Endometrial microvascular endothelial cells (primary cell): ENCODE measurements around the gene DBH. TPM values are rescaled to one million over a fixed set of nuclear protein-coding genes. Genes with fewer than 3 reads are reported as not detected.

ENCODE experiments used
- in situ Hi-C: cut with HindIII; loops from 2 replicates; pipeline ENCODE4 v1.10.0; 2017; ENCODE audit warnings: low sequenced_read_pairs, low pct_unique_long_range_greater_than_20kb; ENCODE audit errors: inconsistent ontology term
- total RNA-seq: library from RNA; depleted of rRNA; stranded (reverse); fragments of >200 nt; gene quantifications from one replicate; pipeline ENCODE4 v1.2.3, GENCODE V29; 2015; ENCODE audit errors: inconsistent ontology term

The DBH gene
- total RNA-seq, 1 donor from 2014 or later = not detected

DNA sequence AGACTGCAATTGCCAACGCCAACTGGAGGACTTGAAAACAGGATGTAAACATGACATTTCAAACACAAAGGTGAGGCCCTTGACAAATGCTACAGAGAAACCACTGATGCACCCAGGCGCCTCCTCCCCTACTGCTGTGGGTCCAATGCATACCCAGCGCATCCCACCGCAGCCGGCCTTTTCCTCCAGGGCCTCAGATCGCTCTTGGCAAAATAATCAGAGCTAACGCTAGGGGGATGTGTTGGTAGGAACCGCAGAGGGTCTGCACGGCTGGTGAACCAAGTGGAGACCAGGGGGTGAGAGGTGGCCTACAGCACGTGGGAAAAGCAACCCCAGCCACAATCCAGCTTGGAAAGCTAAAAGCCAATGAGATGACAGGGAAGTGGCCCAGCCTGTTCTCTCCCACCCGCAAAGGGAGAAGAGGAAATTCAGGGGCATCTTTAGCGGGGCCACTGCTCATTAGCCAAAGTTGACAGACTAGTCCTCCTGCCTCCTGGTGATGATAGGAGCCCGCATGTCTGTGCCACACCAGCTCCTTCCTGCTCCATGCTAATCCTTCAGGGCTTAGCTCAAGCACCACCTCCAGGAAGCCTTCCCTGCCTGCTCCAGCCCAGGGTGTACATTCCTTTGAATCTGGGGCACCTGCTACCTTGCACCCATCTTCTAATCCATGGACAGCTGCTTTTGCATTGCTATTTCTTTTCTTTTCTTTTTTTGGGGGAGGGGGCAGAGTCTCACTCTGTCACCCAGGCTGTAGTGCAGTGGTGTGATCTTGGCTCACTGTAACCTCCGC is 32.8 kb upstream of the DBH start:
- in situ Hi-C loops = no loop called here

- in situ Hi-C loops = no loop called here
Measured at GRCh38 chr9:133604214-133604613, 31.9 kb upstream of the DBH start.

DNA sequence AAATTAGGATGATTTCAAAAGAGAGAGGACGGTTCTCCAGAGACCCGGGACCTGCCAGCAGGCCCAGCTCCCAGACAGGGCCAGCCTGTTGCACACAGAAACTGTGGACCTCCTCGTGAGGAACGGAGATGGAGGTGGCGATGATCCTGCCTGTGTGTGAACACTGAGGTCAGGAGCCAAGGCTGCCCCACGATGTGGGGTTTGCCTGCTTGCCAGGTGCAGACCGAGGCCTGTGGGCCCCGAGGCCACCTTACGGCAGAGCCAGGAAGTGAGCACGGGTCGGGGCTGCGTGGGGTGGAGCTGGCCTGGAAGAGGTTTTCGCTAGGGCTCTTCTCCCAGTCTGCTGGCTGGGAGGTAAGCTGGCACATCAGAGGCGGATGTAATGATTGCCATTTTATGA is 31.3 kb upstream of the DBH start:
- in situ Hi-C loops = no loop called here

GRCh38 chr9:133605446-133605845 is 30.7 kb upstream of the DBH start:
- in situ Hi-C loops = no loop called here

DNA sequence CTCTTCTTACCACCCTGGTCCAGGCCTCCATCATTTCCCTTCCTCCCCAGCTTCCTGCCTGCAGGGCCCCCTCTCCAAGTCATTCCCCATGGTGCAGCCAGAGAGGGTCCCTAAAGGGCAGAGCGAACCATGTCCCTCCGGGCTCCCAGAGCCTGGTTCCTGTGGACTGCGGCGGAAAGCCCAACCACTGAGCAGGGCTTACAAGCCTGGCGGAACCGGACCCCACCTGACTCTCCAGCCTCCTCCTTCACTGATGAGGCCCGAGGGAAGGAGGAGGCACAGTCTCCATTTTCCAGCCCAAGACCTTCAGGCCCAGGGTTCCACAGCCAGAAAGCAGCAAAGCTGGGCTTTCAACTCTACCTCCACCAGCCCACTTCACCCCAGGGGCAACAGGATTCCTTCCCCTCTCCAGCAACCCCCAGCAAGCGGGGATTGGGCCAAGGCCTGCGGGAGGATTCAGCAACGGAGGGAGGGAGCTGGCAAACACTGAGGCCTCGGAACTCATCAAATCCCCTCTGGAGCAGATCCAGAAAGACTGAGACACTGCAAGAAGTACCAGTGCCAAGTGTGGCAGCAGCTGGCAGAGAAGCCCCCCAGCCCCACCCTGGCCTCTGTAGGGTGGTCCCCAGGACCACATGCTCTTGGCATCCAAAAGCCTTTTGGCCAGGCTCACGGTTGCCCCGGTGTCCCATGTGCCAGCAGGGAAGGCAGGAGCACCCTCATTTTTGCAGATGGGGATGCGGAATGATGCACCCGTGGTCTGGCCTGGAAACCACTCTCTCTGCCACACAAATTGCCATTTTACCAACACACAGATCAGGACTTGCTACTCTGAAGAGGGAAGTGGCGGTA is 30.1 kb upstream of the DBH start:
- in situ Hi-C loops = no loop called here

- in situ Hi-C loops = no loop called here
Measured at GRCh38 chr9:133606708-133607025, 29.5 kb upstream of the DBH start.

DNA sequence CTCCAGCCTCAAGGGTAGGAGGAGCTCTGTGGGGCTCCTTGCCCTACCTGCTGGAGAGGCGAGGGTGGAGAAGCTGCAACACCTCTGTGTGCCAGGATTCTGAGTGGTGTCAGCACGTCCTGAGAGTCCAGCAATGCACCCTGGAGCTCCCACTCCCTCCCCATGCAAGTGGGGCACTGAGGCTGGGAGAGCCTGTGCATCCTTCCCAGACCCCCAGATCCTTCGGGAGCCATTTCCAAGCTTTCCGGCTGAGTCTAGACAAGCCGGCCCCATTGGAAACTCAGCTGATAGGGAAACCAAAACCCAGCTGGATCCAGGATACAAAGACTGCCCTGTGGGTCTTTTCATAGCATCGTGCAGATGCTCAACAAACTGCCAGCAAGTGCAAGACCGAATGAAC is 28.8 kb upstream of the DBH start:
- in situ Hi-C loops = no loop called here

- in situ Hi-C loops = no loop called here
Measured at GRCh38 chr9:133607976-133608375, 28.2 kb upstream of the DBH start.

DNA sequence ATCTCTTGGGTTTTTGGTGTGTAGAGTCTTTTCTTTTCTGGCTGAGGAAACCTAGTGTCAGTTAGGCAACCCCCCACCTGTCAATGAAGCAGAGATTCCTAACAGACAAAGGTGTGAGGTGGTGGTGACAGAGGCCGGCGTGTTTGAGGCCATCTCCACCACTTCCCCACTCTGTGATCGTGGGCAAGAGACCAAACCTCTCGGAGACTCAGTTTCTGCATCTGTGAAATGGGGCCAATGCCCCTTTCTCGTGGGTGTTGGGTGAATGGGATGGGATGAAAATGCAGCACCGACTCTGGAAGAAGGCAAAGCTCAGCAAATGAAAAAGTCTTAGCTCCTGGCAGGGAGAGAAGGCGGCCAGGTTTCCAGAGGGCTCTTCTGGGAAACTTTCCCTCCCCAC is 27.8 kb upstream of the DBH start:
- in situ Hi-C loops = no loop called here

DNA sequence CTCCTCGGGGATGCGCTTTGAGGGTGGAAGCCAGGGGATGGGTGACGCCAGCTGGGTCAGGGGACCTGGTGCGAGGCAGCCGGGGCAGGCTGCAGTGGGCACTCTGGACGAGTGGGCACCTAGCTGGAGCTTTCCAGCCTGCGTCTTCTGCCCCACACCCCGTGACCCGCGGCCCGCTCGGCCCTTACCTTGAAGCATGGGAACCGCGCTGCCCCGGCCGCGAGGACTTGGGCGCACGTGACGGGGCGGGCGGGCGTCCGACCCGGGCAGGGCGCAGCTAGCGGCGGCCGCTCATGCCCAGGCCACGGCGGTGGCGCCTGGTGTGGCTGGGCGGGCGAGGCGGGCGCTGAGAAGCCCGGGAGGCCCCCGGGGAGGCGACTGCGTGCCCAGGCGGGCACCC is 27.3 kb upstream of the DBH start:
- in situ Hi-C loops = no loop called here

DNA sequence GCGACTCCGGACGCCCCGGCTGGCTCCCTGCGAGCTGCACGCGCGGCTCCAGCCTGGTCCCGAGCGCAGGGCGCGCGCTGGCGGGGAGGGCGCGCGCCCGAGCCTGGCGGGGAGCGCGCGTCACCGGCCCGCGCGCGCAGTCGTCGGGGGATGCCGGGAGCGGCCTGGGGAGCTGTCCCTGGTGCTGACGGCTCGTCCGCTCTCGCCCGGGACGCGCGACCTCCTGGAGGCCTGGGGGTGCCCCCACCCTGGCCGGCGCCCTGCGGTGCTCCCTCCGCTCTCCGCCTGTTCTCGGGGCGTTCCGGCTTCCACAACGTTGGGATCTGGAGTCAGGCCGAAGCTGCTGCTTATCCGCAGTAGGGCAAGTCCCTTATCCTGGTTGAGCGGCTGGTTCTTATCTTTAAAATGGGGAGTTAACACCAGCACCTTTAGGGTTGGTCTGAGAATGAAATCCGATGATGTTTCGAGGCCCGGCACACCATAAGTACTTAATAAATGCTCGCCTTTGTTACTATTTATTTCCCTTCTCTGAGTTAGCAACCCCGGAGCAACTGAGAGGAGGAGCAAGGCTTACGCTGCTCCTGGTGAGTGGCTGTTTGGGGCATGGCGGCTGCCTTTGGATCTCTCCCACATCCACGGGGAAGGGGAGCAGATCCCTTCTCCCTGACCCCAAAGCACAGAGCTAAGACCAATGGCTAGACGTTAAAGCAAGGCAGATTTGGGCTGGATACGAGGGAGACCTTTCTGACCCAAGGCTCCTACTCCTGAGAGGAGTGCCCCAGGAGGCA is 26.7 kb upstream of the DBH start, which contains the start of gene FAM163B:
Gene FAM163B, minus strand, starts transcription at position 79 of the 788 bp plus-strand sequence. CDS start 29,166 bp downstream, outside the sequence.
- in situ Hi-C loops = no loop called here

- in situ Hi-C loops = no loop called here
Measured at GRCh38 chr9:133610845-133611244, 25.3 kb upstream of the DBH start.

GRCh38 chr9:133612051-133612450 is 24.1 kb upstream of the DBH start:
- in situ Hi-C loops = no loop called here

DNA sequence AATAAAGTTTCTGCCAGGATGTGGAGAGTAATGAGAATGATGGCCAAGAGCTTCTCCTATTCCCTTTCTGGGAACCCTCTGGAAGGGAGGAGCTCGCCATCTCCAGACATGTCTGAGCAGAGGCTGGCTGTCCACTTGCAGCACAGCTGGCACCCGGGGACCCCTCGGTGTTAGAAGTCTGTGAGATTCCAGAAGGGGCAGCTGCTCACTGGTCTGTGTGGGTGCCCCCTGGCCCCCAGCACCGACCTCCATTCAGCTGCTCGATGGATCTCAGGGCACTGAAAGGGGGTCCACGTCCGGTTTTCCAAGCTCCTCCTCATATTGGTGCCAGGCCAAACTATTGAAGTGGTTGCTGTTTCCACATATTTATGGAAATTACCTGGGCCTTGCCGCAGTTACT is 23.3 kb upstream of the DBH start:
- in situ Hi-C loops = no loop called here

DNA sequence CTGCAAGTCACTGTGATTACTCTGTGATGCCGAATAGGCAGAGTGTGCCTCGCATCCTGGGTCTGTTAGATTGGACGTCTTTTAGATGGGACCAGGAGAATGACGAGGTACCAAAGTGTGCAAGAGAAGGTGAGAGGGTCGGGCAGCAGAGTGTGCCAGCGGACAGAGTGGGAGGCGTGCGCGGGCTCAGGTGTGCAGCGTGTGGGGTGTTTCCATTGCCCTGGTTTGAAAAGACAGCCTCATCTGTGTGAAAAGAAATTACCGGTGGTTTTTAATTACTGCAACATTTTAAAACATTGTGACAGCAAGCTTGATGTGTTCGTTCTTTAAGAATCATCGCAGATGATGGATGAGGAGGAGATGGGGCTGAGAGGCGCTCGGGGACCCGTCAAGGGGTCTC is 22.7 kb upstream of the DBH start:
- in situ Hi-C loops = no loop called here

DNA sequence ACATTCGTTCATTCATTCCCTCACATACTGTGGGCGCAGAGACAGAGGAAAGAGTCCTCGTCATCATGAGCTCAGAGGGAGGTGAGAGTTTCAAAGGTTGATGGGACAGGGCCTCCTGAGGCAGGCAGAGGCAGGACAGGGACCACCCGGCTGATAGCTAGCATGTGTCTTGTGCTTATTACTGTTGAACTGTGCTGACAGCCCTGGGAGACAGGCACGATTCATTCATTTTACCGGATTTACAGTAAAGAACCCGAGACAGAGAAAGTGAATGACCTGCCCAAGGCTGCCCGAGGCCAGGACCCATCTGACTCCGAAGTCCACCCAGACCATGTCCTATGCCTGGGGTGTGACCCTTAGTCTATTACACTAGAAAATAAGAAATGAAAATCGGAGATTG is 22.1 kb upstream of the DBH start:
- in situ Hi-C loops = no loop called here

- in situ Hi-C loops = no loop called here
Measured at GRCh38 chr9:133614678-133615077, 21.5 kb upstream of the DBH start.

GRCh38 chr9:133615186-133615585 is 21.0 kb upstream of the DBH start:
- in situ Hi-C loops = no loop called here

GRCh38 chr9:133615606-133616188 is 20.5 kb upstream of the DBH start:
- in situ Hi-C loops = no loop called here
